ENCODE results near the gene ROR2. TPM values are rescaled to one million over a fixed set of nuclear protein-coding genes. Genes with fewer than 3 reads are reported as not detected.

The ROR2 gene
- total RNA-seq, 1 experiment from 2014 or later, result 0.68 TPM

- Mint-ChIP-seq H3K4me1 (ENCODE audit: low read depth, unreplicated experiment) (no peaks in the 10 kb centered on the region), H3K27me3 (ENCODE audit: insufficient read depth, unreplicated experiment) (no peaks in the 10 kb centered on the region), H3K4me3 (ENCODE audit: unreplicated experiment) (no peak overlapping the region), H3K36me3 (ENCODE audit: insufficient read depth, unreplicated experiment) (no peaks in the 10 kb centered on the region), H3K27ac (ENCODE audit: unreplicated experiment) (no peak overlapping the region), H3K9me3 (ENCODE audit: unreplicated experiment) (no peaks in the 10 kb centered on the region)
- no TSS peak for BruUV-seq (replicated peaks)
- Histone ChIP-seq H3K36me3 (ENCODE audit: control insufficient read depth, insufficient read depth, low read length) (no peaks in the 10 kb centered on the region), H3K4me1 (no peaks in the 10 kb centered on the region), H3K9me3 (no peaks in the 10 kb centered on the region), H3K4me3 (ENCODE audit: low read depth, low read length) (no peak overlapping the region), H3K27me3 (replicated peaks; ENCODE audit: control insufficient read depth, insufficient read depth, low read length) (no peaks in the 10 kb centered on the region)
- DNase-seq, result no peak
- intact Hi-C loops (cut with micrococcal nuclease; ENCODE audit: unreplicated experiment), result no loop called here
- POLR2A ChIA-PET, result no interaction called here
- TF ChIP-seq CTCF (IDR thresholded peaks at IDR 0.05; ENCODE audit: insufficient read depth in 1 of 2, low read depth in 1 of 2, low read length in 1 of 2, severe bottlenecking in 1 of 2, unreplicated experiment in 1 of 2), result no peak
- CTCF ChIA-PET, result no interaction called here
These were observed 59.4 kb downstream of the ROR2 start for GRCh38 chr9:91890662-91891061.

DNA sequence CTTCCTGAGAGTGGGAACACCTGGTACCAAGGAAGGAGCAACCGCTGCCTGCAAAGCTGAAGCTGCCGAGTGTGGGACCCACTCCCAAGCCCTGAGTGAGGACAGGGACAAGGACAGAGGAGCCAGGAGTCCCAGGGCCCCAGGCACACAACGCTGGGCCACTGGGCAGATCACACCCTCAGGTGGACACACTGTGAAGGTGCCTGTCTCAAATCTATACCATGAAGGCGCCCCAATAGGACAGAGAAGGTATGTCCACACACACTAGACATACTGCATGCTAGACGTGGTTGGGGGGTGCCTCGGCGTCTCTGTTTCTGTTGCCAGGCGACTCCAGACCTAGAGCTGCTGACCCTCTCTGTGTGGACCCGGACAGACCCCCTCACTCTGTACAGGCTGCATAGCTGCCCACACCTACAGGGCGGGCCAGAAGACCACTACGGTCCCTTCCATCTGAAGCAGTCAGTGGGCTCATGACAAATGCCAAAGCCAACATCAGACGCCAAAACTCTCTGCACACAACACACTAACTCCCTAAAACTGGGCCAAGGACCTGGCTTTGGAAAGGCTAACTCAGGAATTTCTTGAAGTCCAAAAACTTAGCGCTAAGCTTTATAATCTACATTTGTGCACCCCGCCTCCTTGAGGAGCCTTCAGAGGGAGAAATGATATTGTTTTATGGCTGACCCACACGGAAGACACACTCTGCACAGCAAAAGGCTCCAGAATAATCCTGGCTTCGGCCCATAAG, 60.7 kb downstream of the ROR2 start:
- no peaks in the 10 kb centered on the region for H3K27me3 ChIP-seq (replicated peaks; ENCODE audit: control insufficient read depth, insufficient read depth, low read length)
- Mint-ChIP-seq H3K27me3 (ENCODE audit: insufficient read depth, unreplicated experiment) (no peaks in the 10 kb centered on the region), H3K36me3 (ENCODE audit: insufficient read depth, unreplicated experiment) (no peaks in the 10 kb centered on the region), H3K4me3 (ENCODE audit: unreplicated experiment) (no peak overlapping the region), H3K4me1 (ENCODE audit: low read depth, unreplicated experiment) (no peaks in the 10 kb centered on the region), H3K9me3 (ENCODE audit: unreplicated experiment) (no peaks in the 10 kb centered on the region), H3K27ac (ENCODE audit: unreplicated experiment) (no peak overlapping the region)
- POLR2A ChIA-PET, result no interaction called here
- intact Hi-C loops (cut with micrococcal nuclease; ENCODE audit: unreplicated experiment), result no loop called here
- no peaks in the 10 kb centered on the region for H3K9me3 ChIP-seq
- no TSS peak for BruUV-seq (replicated peaks)
- no peaks in the 10 kb centered on the region for H3K4me1 ChIP-seq
- TF ChIP-seq CTCF (IDR thresholded peaks at IDR 0.05; ENCODE audit: insufficient read depth in 1 of 2, low read depth in 1 of 2, low read length in 1 of 2, severe bottlenecking in 1 of 2, unreplicated experiment in 1 of 2), result no peak
- no peak overlapping the region for H3K4me3 ChIP-seq (ENCODE audit: low read depth, low read length)
- no peak for DNase-seq
- no peaks in the 10 kb centered on the region for H3K36me3 ChIP-seq (ENCODE audit: control insufficient read depth, insufficient read depth, low read length)
- CTCF ChIA-PET, result no interaction called here

- intact Hi-C loops (cut with micrococcal nuclease; ENCODE audit: unreplicated experiment), result no loop called here
- H3K9me3 Mint-ChIP-seq (ENCODE audit: unreplicated experiment), result no peaks in the 10 kb centered on the region
- H3K36me3 ChIP-seq (ENCODE audit: control insufficient read depth, insufficient read depth, low read length), result no peaks in the 10 kb centered on the region
- TF ChIP-seq CTCF (IDR thresholded peaks at IDR 0.05; ENCODE audit: insufficient read depth in 1 of 2, low read depth in 1 of 2, low read length in 1 of 2, severe bottlenecking in 1 of 2, unreplicated experiment in 1 of 2), result no peak
- DNase-seq, result peak in 1 of 2 experiments; percentile 47
- H3K36me3 Mint-ChIP-seq (ENCODE audit: insufficient read depth, unreplicated experiment), result no peaks in the 10 kb centered on the region
- no peaks in the 10 kb centered on the region for H3K27me3 ChIP-seq (replicated peaks; ENCODE audit: control insufficient read depth, insufficient read depth, low read length)
- no TSS peak for BruUV-seq (replicated peaks)
- H3K4me3 ChIP-seq (ENCODE audit: low read depth, low read length), result no peak overlapping the region
- H3K27me3 Mint-ChIP-seq (ENCODE audit: insufficient read depth, unreplicated experiment), result no peaks in the 10 kb centered on the region
- peak overlapping the region; percentile 33 for H3K4me3 Mint-ChIP-seq (ENCODE audit: unreplicated experiment)
- POLR2A ChIA-PET, result no interaction called here
- CTCF ChIA-PET, result interaction anchor here (0.6 kb wide), 1 partner anchor 214 kb away, joined by 3 read pairs; no protein-coding TSS in a partner anchor
- no peaks in the 10 kb centered on the region for H3K4me1 ChIP-seq
- no peak overlapping the region for H3K27ac Mint-ChIP-seq (ENCODE audit: unreplicated experiment)
- H3K9me3 ChIP-seq, result no peaks in the 10 kb centered on the region
- no peaks in the 10 kb centered on the region for H3K4me1 Mint-ChIP-seq (ENCODE audit: low read depth, unreplicated experiment)
These were observed 63.5 kb downstream of the ROR2 start for GRCh38 chr9:91886414-91887076.
